Neural cell (in vitro differentiated cells): ENCODE measurements around the gene LDB2.

Experiments used
- EZH2 ChIP-seq: fragments of 200-600, 300-800 bp; shearing (Covaris generic), sonication (generic); IDR thresholded peaks from 2 replicates; pipeline ENCODE4 v1.6.1; 2014; ENCODE audit warnings: antibody characterized with exemption, low read length, borderline replicate concordance, mild to moderate bottlenecking; ENCODE audit not compliant: insufficient read depth, poor library complexity, severe bottlenecking
- POLR2AphosphoS5 ChIP-seq: IDR thresholded peaks from 2 replicates; pipeline ENCODE4 v1.6.1; 2012
- RAD21 ChIP-seq: fragments of 450-650 bp; conservative IDR thresholded peaks from 2 replicates; pipeline ENCODE4 v1.6.1; 2014; ENCODE audit warnings: antibody characterized with exemption, mild to moderate bottlenecking, moderate library complexity
- TF ChIP-seq, protein P1 (sequence below): fragments of 450-650 bp; IDR thresholded peaks from 2 replicates; pipeline ENCODE4 v1.5.1; 2014; ENCODE audit warnings: antibody characterized with exemption, mild to moderate bottlenecking, moderate library complexity; ENCODE audit not compliant: poor library complexity, severe bottlenecking
- TF ChIP-seq, protein P2 (sequence below): IDR thresholded peaks from 2 replicates; pipeline ENCODE4 v1.6.1; 2012; ENCODE audit warnings: borderline replicate concordance

DNA sequence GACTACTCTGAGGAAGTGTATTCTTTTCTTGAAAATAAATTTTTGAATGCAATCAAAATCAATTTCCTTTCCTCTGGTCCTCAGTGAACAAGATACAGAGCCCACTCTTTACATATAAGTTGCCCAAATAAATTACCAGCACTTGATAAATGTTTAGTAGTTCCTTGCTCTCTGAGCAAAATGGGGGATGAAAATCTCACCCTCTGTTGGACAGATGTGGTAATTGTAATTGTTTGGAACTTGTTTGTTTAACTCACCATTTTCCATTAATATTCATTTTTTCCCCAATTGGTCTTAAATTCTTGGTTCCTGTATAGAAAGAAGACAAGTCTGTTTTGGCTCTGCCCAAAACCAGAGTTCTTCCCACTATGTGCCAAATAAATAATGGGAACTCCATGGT is 146.3 kb downstream of the LDB2 start:
- TF ChIP-seq POLR2AphosphoS5 (no peak), RAD21 (no peak), EZH2 (no peak)
- TF ChIP-seq, protein P1, sequence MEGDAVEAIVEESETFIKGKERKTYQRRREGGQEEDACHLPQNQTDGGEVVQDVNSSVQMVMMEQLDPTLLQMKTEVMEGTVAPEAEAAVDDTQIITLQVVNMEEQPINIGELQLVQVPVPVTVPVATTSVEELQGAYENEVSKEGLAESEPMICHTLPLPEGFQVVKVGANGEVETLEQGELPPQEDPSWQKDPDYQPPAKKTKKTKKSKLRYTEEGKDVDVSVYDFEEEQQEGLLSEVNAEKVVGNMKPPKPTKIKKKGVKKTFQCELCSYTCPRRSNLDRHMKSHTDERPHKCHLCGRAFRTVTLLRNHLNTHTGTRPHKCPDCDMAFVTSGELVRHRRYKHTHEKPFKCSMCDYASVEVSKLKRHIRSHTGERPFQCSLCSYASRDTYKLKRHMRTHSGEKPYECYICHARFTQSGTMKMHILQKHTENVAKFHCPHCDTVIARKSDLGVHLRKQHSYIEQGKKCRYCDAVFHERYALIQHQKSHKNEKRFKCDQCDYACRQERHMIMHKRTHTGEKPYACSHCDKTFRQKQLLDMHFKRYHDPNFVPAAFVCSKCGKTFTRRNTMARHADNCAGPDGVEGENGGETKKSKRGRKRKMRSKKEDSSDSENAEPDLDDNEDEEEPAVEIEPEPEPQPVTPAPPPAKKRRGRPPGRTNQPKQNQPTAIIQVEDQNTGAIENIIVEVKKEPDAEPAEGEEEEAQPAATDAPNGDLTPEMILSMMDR, result no peak
- TF ChIP-seq, protein P2, sequence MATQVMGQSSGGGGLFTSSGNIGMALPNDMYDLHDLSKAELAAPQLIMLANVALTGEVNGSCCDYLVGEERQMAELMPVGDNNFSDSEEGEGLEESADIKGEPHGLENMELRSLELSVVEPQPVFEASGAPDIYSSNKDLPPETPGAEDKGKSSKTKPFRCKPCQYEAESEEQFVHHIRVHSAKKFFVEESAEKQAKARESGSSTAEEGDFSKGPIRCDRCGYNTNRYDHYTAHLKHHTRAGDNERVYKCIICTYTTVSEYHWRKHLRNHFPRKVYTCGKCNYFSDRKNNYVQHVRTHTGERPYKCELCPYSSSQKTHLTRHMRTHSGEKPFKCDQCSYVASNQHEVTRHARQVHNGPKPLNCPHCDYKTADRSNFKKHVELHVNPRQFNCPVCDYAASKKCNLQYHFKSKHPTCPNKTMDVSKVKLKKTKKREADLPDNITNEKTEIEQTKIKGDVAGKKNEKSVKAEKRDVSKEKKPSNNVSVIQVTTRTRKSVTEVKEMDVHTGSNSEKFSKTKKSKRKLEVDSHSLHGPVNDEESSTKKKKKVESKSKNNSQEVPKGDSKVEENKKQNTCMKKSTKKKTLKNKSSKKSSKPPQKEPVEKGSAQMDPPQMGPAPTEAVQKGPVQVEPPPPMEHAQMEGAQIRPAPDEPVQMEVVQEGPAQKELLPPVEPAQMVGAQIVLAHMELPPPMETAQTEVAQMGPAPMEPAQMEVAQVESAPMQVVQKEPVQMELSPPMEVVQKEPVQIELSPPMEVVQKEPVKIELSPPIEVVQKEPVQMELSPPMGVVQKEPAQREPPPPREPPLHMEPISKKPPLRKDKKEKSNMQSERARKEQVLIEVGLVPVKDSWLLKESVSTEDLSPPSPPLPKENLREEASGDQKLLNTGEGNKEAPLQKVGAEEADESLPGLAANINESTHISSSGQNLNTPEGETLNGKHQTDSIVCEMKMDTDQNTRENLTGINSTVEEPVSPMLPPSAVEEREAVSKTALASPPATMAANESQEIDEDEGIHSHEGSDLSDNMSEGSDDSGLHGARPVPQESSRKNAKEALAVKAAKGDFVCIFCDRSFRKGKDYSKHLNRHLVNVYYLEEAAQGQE, result no peak
